ENCODE results near the gene ZNF441.

- TF ChIP-seq CTCF (IDR thresholded peaks at IDR 0.05; ENCODE audit: insufficient read depth, low read depth, low read length) = no peak
- TF ChIP-seq EZH2 (IDR thresholded peaks at IDR 0.05; ENCODE audit: insufficient read depth, low read length) = no peak
Measured at GRCh38 chr19:11749751-11750150, 17.0 kb upstream of the ZNF441 start.

All from astrocyte (in vitro differentiated cells and primary cell).